Non-pigmented ciliary epithelial cell (primary cell): ENCODE results near the gene C8G.

Experiments
- DNase-seq: peaks from one replicate; pipeline ENCODE4 v3.0.0-alpha.2; 2010; ENCODE audit warnings: low read depth

The C8G gene

DNA sequence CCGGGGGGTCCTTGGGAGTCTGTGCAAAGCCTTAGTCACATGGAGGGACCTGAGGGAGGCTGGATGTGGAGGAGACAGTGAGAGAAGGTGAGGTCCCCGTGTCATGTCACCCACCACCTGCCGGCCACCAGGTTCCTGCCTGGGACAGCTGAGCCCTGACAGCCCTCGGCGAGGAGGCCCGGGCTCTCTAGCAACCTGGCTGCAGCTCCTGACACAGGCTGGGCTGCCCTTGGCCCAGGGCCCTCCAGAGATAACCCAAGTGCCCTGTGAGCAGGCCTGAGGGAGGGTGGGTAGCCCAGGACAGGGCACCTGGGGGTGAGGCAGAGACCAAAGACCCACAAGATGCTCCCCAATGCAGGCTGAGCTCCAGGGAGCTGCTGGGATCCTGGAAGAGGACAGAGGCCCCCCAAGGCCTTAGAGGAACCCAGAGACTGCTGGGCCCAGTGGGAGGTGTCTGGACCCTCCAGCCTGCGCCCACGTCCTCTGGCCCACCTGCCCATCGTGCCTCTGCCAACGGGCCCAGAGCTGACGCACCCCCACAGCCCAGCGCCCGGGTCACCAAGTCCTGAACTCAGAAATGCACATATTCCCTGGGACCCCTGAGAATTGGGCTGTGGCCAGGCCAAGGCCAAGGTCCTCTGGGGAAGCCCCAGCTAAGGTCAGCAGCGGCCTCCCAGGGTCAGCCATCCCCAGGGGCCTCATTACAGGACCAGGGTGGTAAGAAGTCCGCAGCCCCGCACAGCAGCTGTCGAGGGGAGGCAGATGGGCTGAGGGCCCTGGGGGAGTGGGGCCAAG lies 23.5 kb downstream of the C8G start:
- no peak for DNase-seq

DNA sequence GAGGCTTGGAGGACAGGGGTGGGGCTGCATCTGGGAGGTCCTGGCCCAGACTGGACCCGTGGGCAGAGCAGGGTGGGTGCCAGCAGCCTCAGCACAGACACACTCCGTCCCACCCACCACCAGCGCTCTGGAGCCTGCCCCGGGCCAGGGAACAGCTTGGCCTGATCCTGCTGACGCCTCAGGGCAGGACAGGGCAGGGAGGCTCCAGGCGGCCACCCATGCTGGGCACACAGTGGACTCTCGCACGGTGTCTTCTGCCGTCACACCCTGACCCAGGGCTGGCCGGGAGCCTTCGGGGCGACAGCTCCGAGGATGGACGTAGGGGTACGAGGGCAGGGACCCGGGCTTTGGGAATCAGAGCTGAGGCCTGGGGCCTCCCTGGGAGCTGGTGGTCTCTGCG lies 24.1 kb downstream of the C8G start:
- DNase-seq = no peak

DNA sequence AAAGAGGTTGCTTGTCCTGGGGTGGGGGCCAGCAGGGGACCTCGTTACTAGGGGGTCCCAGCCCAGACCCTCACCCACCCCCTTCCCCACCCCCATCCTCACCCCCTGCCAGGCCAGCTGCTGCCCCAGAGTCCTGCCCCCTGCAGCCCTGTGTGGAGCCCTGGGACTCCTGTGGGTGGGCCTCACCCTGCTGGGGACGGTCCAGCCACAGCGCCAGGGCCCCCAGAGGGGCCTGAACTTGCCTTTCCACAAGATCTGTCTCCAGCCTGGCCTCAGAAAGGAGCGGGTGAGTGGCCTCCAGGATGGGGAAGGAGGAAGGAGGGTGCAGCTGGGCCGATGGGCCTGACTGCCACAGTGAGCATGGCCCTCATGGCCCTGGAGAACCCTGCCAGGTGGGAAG lies 24.7 kb downstream of the C8G start:
- DNase-seq = no peak

GRCh38 chr9:136970361-136970760 lies 25.3 kb downstream of the C8G start:
- DNase-seq = no peak

GRCh38 chr9:136971746-136972145 lies 26.7 kb downstream of the C8G start:
- no peak for DNase-seq

DNA sequence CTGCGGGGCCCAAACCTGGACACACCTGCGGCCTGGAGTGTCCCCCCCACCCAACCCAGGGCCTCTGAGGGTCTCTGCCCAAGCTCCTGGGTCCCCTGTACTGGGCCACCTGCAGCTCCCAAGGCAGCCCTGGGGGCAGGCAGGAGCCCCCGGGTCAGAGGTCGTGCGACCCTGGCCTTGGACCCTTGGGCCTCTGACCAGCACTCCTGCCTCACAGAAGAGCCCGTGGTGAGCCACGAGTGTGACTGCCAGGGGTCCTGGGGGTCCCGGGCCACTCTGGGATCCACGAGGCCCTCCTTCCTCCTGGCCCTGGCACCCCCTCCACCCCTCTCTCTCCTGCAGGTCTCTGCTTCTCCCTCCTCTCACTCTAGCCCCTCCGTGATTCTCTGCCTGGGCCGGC lies 27.3 kb downstream of the C8G start:
- no peak for DNase-seq

DNA sequence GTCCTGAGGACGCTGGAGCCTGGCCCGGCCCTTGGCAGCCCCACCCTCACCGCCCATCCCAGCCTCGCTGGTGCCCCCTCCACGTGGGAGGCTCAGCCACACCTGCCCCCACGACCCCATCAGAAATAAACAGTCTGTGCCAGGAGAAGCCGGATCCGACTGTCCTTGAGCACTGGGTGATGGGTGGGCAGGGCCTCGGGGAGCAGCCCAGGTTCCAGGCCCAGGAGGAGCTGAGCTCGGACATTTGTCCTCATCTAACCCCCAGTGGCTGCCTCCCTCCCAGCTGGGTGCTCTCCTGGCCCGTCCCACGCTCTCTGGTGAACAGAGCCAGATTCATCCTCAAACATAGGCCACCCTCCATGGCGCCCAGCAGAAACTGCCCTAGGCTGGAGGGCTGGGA lies 27.7 kb downstream of the C8G start:
- no peak for DNase-seq

DNA sequence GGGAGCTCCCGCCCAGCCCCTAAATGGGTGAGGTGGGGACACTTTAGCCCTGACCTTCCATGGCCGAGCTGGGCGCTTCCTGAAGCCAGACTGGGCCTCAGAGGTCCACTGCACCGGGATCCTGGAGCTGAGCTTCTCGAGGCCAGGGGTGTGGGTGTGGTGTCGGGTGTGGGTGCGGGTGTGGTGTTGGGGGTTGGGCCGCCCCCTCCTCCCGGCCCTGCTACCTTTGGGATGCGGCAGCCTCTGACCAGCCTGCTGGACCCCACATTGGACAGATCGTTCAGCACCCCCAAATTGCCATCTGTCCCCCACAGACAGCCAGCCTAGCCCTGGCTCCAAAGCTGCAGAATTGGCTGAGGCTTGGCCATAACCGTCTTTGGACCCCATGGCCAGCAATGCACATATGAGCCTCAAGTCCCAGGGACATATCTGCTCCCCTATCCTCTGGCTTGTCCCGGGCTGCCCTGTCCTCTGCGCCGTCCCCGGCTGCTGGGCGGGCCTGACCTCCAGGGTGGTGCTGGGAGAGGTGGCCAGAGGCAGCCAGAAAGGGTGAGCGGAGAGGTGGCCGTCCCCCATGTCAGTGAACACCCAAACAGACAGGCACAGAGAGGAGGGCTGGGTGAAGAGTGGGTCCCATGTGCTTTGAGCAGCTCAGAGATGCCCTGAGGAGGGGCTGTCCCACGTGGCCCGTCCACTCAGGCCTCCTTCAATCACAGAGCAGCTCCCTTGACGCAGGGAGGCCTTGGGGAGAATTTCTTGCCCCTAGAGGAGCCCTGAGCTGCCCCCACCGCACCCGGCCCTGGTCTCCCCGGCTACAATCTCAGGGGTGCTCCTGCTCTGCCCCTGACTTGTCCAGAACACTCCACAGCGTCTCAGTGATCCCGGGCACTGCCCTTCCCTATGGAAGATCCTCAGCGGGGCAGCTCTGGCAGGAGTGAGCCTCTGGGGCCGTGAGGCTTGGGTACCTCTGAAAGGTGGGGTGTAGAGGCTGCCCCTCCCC lies 28.9 kb downstream of the C8G start:
- no peak for DNase-seq

DNA sequence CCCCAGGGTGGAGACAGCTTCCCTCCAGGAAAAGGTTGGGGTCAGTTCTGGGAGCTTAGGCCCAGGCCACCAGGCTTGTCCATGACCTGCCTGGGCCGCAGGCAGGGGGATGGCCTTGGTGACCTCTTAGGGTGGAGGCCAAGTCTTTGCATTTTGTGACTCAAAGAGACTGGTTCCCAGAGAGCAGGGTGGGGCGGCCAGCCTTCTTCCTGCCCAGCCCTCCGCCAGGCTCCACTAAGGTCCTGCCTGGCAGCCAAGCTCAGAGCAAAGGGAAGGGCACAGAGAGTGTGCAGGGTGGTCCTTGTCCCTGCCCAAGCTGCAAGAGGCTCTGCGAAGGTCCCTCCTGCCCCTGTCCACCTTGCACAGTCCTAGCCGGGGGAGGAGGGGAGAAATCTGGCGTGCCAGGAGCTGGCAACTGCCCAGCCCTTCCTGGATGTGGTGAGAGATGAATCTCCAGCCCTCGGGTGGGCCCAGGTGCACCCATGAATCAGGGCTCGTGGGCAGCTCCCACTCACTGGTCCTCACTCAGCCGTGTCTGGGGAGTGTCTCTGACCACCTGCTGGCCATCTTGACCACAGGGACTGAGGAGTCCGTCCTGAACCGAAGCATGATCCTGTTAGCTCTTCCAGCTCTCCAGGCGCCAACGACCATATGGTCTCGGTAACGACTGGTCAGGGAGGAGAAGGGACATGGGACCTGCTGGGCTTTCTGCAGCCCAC lies 29.9 kb downstream of the C8G start:
- DNase-seq = no peak

DNA sequence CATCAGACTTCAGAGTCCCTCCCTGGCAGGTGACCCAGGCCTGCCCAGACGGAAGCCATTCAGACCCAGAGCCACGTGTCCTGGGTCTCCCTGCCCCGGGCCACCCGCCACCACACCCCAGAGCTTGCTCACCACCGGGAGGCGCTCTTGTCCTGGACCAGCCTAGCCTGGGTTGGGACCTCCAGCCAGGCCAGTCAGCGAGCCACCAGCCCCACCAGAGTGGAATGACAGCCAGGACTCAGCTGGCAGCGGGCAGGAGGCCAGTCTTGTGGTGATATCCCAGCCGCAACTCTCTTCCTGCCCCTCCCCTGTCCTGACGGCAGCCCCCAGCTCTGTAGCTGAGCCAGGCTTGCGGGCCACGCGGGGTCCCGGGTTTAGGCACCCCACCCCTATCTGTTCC lies 30.6 kb downstream of the C8G start:
- DNase-seq = no peak

GRCh38 chr9:136977223-136977622 lies 32.2 kb downstream of the C8G start, which contains the start of gene PTGDS:
PTGDS (plus strand) TSS chr9:136977504; CDS start chr9:136977579, 75 bp downstream.
- no peak for DNase-seq

DNA sequence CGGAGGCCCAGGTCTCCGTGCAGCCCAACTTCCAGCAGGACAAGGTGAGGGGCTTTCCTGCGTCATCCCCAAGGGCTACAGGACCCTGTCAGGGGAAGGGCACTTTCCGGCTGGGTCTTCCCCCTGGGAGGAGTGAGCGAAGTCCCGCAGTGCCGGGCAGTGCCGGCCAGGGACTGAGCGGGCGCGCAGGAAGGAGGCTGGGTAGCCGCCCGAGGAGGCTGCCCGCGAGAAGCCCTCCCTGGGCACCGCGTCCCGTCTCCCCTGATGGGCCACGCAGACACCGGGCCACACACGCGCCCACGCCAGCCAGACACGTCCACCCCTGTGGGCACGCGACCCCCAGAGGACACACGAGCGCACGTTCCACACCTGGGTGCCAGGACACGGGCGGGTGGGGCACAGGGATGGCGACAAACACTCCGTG lies 32.6 kb downstream of the C8G start:
- DNase-seq = no peak

- DNase-seq = no peak
Measured at GRCh38 chr9:136978073-136978864, 33.2 kb downstream of the C8G start.

DNA sequence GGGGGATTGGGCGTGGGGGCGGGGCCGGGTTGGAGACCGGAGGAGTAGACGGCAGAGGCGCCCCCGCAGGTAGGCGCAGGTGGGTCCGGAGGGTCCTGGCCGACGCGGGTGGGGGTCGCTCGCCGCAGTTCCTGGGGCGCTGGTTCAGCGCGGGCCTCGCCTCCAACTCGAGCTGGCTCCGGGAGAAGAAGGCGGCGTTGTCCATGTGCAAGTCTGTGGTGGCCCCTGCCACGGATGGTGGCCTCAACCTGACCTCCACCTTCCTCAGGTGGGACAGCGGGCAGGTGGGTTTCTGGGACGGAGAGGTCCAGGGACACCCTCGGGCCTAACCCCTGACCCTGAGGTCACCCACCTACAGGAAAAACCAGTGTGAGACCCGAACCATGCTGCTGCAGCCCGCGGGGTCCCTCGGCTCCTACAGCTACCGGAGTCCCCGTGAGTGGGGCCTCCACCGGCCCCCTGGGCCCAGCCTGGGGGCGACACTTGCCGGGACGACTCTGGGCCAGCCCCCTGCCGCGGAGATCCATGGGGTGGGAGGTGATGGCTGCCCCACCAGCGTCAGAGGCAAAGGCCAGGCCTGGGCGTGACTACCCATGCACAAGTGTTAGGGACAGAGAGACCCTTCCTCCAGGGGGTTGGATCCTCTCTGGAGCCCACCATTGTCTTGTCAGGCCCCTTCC lies 34.0 kb downstream of the C8G start:
- DNase-seq = no peak

DNA sequence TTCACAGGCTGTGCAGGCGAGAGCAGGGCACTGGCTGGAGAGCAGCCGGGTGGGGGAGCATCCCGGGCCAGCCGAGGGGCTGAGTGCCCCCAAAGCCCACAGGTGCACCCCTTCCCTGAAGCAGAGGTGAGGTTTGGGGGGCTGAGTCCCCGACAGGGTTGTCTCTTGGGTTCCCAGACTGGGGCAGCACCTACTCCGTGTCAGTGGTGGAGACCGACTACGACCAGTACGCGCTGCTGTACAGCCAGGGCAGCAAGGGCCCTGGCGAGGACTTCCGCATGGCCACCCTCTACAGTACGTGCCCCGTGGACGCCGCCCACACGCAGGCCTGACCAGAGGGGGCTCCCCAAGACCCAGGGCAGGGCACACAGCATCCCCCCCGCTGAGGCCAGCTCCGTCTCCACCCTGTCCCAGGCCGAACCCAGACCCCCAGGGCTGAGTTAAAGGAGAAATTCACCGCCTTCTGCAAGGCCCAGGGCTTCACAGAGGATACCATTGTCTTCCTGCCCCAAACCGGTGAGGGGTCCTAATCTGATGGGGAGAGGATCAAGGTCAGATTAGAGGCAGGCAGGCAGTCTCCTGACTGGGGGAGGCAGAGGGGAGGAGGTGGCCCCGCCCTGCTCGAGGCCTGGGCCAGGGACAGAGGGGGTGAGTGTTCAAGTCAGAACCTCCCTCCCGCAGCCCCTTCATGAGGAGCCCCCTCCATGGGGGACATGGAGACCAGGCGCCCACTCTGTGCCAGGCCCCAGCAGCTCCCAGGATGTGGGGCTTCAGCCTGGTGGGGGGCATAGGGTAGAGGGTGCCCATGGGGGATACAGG lies 34.9 kb downstream of the C8G start:
- DNase-seq = no peak

DNA sequence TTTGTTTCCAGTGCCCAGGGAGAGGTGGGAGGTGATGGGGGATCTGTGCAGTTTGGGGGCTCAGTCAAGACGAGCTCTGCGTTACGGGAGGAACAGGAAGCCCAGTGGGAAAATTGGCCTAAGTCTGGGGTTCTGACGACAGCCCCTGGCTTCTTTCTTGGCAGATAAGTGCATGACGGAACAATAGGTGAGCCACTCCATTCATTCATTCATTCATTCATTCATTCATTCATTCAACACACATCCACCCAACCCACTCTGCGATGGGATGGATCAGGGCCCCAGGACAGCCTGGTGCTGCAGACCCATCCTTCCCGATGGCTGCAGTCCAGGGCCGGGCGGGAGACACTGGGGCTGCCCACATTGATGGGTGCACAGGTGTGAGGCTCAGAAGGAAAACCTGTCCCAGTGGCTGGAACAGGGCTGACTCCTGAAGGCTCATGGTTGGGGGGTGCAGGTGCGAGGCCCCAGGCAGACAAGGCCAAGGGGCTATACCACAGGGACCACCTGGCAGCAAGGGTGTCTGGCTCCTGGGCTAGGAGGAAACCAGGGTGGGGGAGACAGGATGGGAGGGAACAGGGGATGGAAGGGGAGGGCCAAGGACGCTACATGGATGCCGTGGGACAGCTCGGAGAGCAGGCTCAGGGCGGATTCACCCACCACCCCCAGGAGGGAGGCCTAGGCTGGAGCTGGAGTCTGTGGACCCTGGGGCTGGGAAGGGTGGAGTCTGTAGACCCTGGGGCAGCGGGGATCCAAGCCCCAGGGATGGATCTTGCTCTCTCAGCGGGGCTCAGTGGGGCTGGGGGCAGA lies 35.8 kb downstream of the C8G start:
- DNase-seq = no peak

DNA sequence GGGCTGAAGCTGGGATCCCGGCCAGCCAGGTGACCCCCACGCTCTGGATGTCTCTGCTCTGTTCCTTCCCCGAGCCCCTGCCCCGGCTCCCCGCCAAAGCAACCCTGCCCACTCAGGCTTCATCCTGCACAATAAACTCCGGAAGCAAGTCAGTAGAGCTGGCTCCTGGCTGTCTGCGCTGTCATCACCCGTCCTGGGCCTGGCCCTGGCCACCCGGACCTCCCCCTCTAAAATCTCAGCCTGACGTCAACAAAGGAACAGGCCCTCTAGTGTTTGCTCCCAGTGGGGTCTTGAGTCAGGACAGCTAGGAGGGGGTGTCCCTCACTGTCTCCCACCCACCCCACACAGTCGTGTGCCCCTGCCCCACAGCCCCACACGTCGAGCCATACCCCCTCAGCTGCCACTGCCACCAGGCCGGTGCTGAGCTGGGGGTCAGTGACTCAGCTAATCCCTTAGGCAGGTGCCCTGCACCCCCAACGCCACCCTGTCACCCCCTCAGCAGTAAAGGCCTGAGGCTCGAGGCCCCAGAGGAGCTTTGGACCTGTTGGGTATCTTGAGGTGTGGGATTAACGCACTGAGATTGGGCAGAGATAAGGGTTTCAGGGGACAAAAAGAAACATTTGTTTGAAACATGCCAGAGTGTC lies 36.7 kb downstream of the C8G start:
- DNase-seq = no peak

DNA sequence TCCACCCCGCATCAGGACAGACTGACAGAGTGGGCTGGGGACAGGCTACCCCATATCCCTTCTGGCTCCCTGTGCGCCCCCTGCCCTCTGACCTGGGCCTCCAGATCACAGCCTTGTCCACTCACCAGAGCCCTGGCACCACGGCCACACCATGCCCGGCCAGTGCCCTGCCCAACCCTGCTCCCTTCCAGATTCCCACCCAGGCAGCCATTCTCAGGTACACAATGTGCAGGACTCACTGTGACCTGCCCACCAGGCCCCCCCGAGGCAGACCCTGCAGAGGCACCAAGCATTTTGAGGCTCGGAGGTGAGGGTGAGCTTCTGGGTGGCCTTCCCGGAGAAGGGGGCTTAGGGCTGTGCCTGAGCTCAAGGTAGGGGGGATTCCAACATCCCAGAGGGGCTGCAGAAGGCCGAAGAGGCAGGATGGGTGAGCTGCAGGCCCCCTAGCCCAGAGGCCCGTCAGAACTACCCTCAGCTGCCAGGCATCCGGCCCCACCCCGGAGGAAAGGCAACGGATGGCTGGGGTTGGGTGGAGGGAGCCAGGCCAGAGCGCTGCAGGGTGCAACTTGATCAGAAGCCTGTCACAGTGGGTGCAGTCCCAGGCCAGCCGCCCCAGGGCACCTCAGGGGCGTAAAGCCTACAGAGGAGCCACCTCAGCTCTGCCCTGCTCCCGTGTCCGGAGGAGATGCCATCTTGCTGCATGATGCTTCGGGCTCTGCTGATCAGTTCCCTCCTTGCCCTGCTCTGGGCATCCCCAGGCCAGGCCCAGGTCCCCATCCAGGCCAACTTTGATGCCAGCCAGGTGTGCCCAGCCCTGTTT lies 37.4 kb downstream of the C8G start, which contains the start of gene LCNL1:
Gene LCNL1, plus strand, starts transcription at position 762 of the 820 bp plus-strand sequence. CDS start 594 bp downstream, outside the sequence.
- DNase-seq = no peak
